Left renal pelvis (tissue), 4 donors: ENCODE results near the gene KRT6A. TPM values are rescaled to one million over a fixed set of nuclear protein-coding genes. Genes with fewer than 3 reads are reported as not detected.

Source experiments
- DNase-seq, 4 donors: peaks; one replicate each; pipeline ENCODE4 v3.0.0-alpha.2; 2013; ENCODE audit warnings: low read depth in 4 of 4, low spot score in 3 of 4
- polyA plus RNA-seq, 4 donors: library from polyadenylated mRNA; unstranded; fragments of 120-200 nt; gene quantifications; one replicate each; pipeline ENCODE4 v1.2.1, GENCODE V29; 2013; ENCODE audit not compliant: insufficient read length in 4 of 4

The KRT6A gene
- polyA plus RNA-seq, 4 donors = 0.07 TPM; not detected in 3

DNA sequence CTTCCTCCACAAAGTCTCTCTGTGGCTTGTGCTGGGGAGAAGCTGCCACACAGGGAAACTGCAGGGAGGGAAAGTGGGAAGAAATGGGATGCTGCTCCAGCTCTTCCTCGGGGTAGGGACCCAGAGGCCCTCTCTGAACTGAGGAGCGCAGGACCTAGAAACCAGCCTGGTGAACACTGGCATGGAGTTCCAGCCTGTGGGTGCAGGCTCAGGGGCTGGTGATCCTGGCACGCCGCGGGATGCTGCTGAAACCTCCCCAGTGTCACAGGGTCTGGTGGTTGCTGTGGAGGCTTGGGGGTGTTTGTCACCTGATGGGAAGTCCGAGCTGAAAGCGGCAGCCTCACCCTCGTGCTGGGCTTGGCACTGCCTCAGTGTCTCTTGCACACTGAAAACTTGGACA lies 53.6 kb downstream of the KRT6A start:
- DNase-seq = no peak

DNA sequence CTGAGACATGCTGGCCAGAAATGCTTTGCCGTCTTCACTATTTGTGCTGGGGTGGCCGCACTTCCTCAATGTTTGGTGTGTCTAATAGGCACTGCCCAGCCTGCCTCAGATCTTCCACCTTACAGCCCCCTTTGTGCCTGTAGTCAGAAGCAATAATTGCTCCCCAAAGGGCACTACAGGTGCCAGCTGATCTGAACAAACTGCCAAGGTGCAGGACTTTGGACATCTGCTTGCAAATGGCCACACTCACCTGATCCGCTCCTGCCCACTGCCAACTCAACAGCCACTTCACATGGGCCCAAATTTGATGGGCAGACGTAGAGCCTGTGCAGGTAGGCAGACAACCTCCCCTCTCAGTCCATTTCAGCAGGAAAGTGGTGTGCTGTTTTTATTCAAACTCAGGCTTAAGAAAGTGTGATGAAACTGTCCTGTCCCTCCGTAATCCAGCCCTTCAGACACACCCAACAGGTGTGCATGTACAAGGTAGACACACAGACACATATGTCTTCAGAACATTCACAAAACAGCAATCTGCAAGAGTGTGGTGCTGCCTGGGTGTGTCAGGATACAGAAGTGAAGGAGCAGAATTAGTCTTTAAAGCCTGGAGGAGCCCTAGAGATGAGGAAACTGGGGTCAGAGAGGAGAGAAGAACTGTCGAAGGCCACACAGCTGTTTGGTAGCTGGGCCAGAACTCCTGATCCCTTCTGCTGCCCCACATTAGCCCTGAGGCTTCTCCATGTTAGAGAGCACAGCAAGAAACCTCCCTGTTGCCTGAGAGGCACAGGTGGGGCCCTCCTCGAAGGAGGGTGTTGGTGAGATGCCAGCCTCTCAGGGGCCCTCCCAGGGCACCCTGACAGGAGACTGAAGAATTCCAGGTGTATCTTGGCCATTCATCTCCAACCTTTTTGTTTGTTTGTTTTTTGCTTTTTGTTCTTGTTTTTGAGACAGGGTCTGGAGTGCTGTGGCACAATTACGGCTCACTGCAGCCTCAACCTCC lies 54.5 kb downstream of the KRT6A start:
- no peak for DNase-seq

DNA sequence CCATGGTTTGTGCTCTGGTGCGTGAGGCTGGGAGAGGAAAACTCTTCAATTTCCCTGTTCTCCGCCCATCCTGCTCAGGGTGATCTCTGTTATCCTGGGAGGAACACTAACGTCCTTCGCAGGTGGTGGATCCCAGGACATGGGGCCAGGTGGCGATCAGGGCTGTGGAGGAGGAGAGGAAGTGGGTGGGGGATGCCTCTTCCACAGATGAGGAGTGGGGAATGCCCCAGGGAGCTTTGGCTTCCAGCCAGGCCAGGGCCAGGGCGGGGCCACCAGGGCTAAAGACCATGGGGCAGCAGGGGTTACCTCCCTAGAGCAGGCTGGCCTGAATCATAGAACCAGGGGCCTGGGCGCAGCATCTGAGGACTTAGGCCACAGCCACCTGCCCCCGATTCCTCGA lies 55.5 kb downstream of the KRT6A start:
- DNase-seq = no peak

Other genes with a start within 250 kb of the KRT6A start
- under 1 TPM in 1 of 4 donors, not detected in 3; 0.09 TPM for gene KRT86, start 218.6 kb downstream of the KRT6A start, polyA plus RNA-seq
- gene KRT81, start 201.7 kb downstream of the KRT6A start, polyA plus RNA-seq = not detected
- gene KRT83, start 171.9 kb downstream of the KRT6A start, polyA plus RNA-seq = not detected
- under 1 TPM in 1 of 4 donors, not detected in 3; 0.12 TPM for gene KRT85, start 125.8 kb downstream of the KRT6A start, polyA plus RNA-seq
- gene KRT84, start 107.6 kb downstream of the KRT6A start, polyA plus RNA-seq = not detected
- not detected for gene KRT82, start 86.9 kb downstream of the KRT6A start, polyA plus RNA-seq
- not detected for gene KRT75, start 58.9 kb downstream of the KRT6A start, polyA plus RNA-seq
- gene KRT6B, start 41.1 kb downstream of the KRT6A start, polyA plus RNA-seq = under 1 TPM in 1 of 4 donors, not detected in 3; 0.22 TPM
- not detected for gene KRT6C, start 19.5 kb downstream of the KRT6A start, polyA plus RNA-seq
- 1 to 10 TPM in 1 of 4 donors, under 1 TPM in 3; 0.17 to 1.4 (median 0.37) TPM for gene KRT5, start 27.1 kb upstream of the KRT6A start, polyA plus RNA-seq
- gene KRT71, start 59.9 kb upstream of the KRT6A start, polyA plus RNA-seq = under 1 TPM in 1 of 4 donors, not detected in 3; 0.30 TPM
- gene KRT74, start 80.6 kb upstream of the KRT6A start, polyA plus RNA-seq = not detected
- not detected for gene KRT72, start 108.2 kb upstream of the KRT6A start, polyA plus RNA-seq
- not detected for gene KRT73, start 125.3 kb upstream of the KRT6A start, polyA plus RNA-seq
- not detected for gene KRT2, start 159.0 kb upstream of the KRT6A start, polyA plus RNA-seq
- 1 to 10 TPM in 1 of 4 donors, under 1 TPM in 3; 0.34 to 2.5 (median 0.39) TPM for gene KRT1, start 187.2 kb upstream of the KRT6A start, polyA plus RNA-seq
- gene KRT77, start 210.3 kb upstream of the KRT6A start, polyA plus RNA-seq = not detected